Immature natural killer cell (primary cell): Measurements from ENCODE around the gene SUCLG2. TPM values are rescaled to one million over a fixed set of nuclear protein-coding genes. Genes with fewer than 3 reads are reported as not detected.

Experiments used
- DNase-seq, 3 donors: peaks; one replicate each; pipeline ENCODE4 v3.0.0; 2022; ENCODE audit warnings: mixed read lengths in 1 of 3
- H3K27ac Mint-ChIP-seq, 6 donors: one replicate each; pipeline ENCODE4 v1.8.0; 2020; ENCODE audit warnings: mixed read lengths in 6 of 6, mild to moderate bottlenecking in 5 of 6, inconsistent platforms in 4 of 6, moderate library complexity in 3 of 6
- H3K27me3 Mint-ChIP-seq, 3 donors: one replicate each; pipeline ENCODE4 v1.8.0; 2020 to 2021; ENCODE audit warnings: low read depth in 3 of 3, mild to moderate bottlenecking in 3 of 3, mixed read lengths in 3 of 3, moderate library complexity in 3 of 3, inconsistent platforms in 1 of 3
- H3K36me3 Mint-ChIP-seq, 3 donors: one replicate each; pipeline ENCODE4 v1.8.0; 2020; ENCODE audit warnings: mixed read lengths in 3 of 3, inconsistent platforms in 2 of 3, mild to moderate bottlenecking in 2 of 3
- H3K4me1 Mint-ChIP-seq, 2 donors: one replicate each; pipeline ENCODE4 v1.8.0; 2020; ENCODE audit warnings: inconsistent platforms in 2 of 2, mild to moderate bottlenecking in 2 of 2, mixed read lengths in 2 of 2, moderate library complexity in 1 of 2
- H3K4me3 Mint-ChIP-seq, 5 donors: one replicate each; pipeline ENCODE4 v1.8.0; 2020; ENCODE audit warnings: mild to moderate bottlenecking in 5 of 5, mixed read lengths in 5 of 5, inconsistent platforms in 3 of 5, moderate library complexity in 3 of 5
- H3K9me3 Mint-ChIP-seq, 6 donors: one replicate each; pipeline ENCODE4 v1.8.0; 2020; ENCODE audit warnings: mild to moderate bottlenecking in 6 of 6, mixed read lengths in 6 of 6, inconsistent platforms in 4 of 6, moderate library complexity in 3 of 6
- polyA plus RNA-seq, 3 donors: library from polyadenylated mRNA; unstranded; fragments of 300-500 nt; fragmentation: Illumina TruSeq; gene quantifications; one replicate each; pipeline ENCODE4 v1.2.3, GENCODE V29; 2021

The SUCLG2 gene
- polyA plus RNA-seq, 3 donors from 2014 or later = 49.4 to 67.1 (median 58.2) TPM

DNA sequence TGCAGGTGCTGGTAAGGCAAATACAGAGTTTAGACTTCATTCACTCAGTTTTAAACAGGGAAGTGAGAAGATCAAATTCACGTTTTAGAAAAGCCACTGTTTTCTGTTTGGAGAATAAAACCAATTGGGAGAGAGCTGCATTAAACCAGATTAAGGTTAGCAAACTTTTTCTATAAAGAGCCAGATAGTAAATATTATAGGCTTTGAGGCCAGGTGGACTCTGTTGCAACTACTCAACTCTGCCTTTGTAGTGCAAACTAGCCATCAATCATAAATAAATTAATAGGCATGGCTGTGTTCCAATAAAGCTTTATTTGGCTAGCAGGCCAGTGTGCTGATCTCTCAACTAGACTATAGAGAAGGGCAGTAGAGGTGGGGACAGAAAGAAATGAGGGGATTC, 33.5 kb downstream of the SUCLG2 start:
- no peaks in the 10 kb centered on the region for H3K27me3 Mint-ChIP-seq
- no peak overlapping the region for H3K27ac Mint-ChIP-seq
- H3K4me1 Mint-ChIP-seq = peaks cover 28 to 70% of the 10 kb centered on the region in 2 donors
- no peaks in the 10 kb centered on the region for H3K9me3 Mint-ChIP-seq
- peaks cover 14 to 45% (median 20%) of the 10 kb centered on the region in 3 donors for H3K36me3 Mint-ChIP-seq
- no peak overlapping the region for H3K4me3 Mint-ChIP-seq
- no peak for DNase-seq

DNA sequence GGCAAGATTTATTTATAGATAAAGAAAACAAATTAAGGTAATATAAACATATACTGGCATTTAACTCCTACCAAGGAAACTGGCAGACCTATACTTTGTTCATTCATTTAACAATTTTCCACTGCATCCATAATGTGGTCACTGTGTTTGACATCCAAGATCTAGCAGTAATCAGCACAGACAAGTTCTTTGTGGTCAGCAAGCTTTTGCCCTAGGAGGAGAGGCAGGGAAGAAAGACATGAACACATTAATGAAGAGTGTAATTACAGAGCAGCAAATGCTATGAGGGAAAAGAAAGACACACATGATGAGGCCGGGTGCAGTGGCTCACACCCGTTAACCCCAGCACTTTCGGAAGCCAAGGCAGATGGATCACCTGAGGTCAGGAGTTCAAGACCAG, 34.4 kb downstream of the SUCLG2 start:
- H3K9me3 Mint-ChIP-seq = no peaks in the 10 kb centered on the region
- no peak overlapping the region for H3K27ac Mint-ChIP-seq
- DNase-seq = no peak
- peaks cover 15 to 47% (median 20%) of the 10 kb centered on the region in 3 donors for H3K36me3 Mint-ChIP-seq
- H3K4me1 Mint-ChIP-seq = peaks cover 28 to 70% of the 10 kb centered on the region in 2 donors
- no peaks in the 10 kb centered on the region for H3K27me3 Mint-ChIP-seq
- H3K4me3 Mint-ChIP-seq = no peak overlapping the region

DNA sequence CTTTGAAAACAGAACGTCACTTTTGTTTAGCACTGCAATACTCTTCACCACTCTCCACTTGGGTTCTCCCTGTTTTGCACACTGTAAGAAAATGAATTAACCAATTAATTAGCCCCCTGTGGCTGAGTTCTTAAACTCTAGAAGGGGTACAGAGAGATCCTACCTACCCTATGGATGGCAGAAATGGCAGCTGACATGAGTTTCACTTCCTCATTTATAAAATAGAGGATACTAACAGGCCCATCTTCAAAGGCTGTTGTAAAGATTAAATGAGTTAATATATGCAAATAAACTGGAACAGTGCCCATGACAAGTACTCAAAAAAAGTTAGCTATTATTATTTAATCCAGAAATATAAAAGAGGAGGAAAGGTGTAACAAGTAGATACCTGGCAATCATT, 36.9 kb downstream of the SUCLG2 start:
- Mint-ChIP-seq H3K27me3 (no peaks in the 10 kb centered on the region), H3K36me3 (peaks cover 19 to 51% (median 20%) of the 10 kb centered on the region in 3 donors), H3K4me3 (no peak overlapping the region), H3K9me3 (no peaks in the 10 kb centered on the region), H3K4me1 (peaks cover 17 to 61% of the 10 kb centered on the region in 2 donors), H3K27ac (no peak overlapping the region)
- no peak for DNase-seq

GRCh38 chr3:67616046-67616445, 38.4 kb downstream of the SUCLG2 start:
- no peaks in the 10 kb centered on the region for H3K9me3 Mint-ChIP-seq

GRCh38 chr3:67614195-67614594, 40.2 kb downstream of the SUCLG2 start:
- Mint-ChIP-seq H3K27ac (no peak overlapping the region), H3K4me1 (peaks cover 26 to 68% of the 10 kb centered on the region in 2 donors), H3K9me3 (no peaks in the 10 kb centered on the region), H3K4me3 (no peak overlapping the region), H3K27me3 (no peaks in the 10 kb centered on the region), H3K36me3 (peaks cover 27 to 57% (median 30%) of the 10 kb centered on the region in 3 donors)
- DNase-seq = no peak

More at GRCh38 chr3:67616046-67616445, 38.4 kb downstream of the SUCLG2 start:
- H3K27ac Mint-ChIP-seq = no peak overlapping the region
- no peak overlapping the region for H3K4me3 Mint-ChIP-seq
- no peak for DNase-seq
- H3K27me3 Mint-ChIP-seq = no peaks in the 10 kb centered on the region
- peaks cover 25 to 63% of the 10 kb centered on the region in 2 donors for H3K4me1 Mint-ChIP-seq
- peaks cover 19 to 47% (median 20%) of the 10 kb centered on the region in 3 donors for H3K36me3 Mint-ChIP-seq

DNA sequence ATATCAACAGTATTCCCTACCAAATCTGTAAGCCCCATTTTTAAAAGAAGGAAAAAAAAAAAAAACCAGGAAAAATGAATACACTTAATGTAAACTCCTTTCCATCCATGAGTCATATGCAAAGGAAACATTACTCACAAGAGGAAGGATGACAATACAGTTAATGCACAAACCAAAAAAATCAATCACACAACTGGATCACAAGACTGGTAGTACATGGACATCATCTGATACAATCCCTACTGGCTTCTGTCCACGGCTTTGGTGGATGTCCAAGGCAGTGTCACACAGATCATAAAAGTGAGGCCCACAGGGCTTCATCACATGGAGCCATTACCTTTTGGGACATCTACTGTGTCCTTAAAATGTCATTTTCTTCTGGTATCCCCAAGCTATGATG, 44.0 kb downstream of the SUCLG2 start:
- Mint-ChIP-seq H3K4me3 (no peak overlapping the region), H3K27ac (no peak overlapping the region), H3K9me3 (no peaks in the 10 kb centered on the region), H3K27me3 (no peaks in the 10 kb centered on the region), H3K36me3 (peaks cover 32 to 56% (median 44%) of the 10 kb centered on the region in 3 donors), H3K4me1 (peaks cover 17 to 45% of the 10 kb centered on the region in 2 donors)
- DNase-seq = no peak

DNA sequence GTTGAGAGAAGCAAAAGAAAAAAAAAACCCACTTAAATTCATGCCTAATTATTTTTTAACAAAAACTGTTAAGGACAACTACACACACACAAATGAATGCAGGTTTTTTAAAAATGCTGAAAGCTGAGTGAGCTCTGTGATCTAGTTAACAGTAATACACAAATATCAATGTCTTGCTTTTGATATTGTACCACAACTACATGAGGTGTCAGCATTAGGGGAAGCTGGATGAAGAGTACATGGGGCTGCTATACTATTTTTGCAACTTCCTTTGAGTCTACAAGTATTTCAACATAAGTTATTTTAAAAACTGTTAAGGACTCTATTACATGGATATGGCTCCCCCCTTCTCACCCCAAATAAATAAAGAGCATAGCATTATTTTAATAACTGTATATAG, 44.7 kb downstream of the SUCLG2 start:
- Mint-ChIP-seq H3K36me3 (peaks cover 39 to 59% (median 43%) of the 10 kb centered on the region in 3 donors), H3K9me3 (no peaks in the 10 kb centered on the region), H3K27ac (no peak overlapping the region), H3K4me3 (no peak overlapping the region), H3K4me1 (peaks cover 13 to 38% of the 10 kb centered on the region in 2 donors), H3K27me3 (no peaks in the 10 kb centered on the region)
- no peak for DNase-seq

- H3K27ac Mint-ChIP-seq = no peak overlapping the region
- H3K9me3 Mint-ChIP-seq = no peaks in the 10 kb centered on the region
- H3K4me3 Mint-ChIP-seq = no peak overlapping the region
- no peaks in the 10 kb centered on the region for H3K27me3 Mint-ChIP-seq
- no peak for DNase-seq
- H3K36me3 Mint-ChIP-seq = peaks cover 34 to 57% (median 44%) of the 10 kb centered on the region in 3 donors
- H3K4me1 Mint-ChIP-seq = peaks cover 16 to 50% of the 10 kb centered on the region in 2 donors
Observed at GRCh38 chr3:67608034-67608433, 46.4 kb downstream of the SUCLG2 start.

- Mint-ChIP-seq H3K36me3 (peaks cover 29 to 45% (median 39%) of the 10 kb centered on the region in 3 donors), H3K27ac (peak overlapping the region in 1 of 6 donors; percentile 29), H3K4me3 (no peak overlapping the region), H3K4me1 (peaks cover 30 to 54% of the 10 kb centered on the region in 2 donors), H3K9me3 (no peaks in the 10 kb centered on the region), H3K27me3 (no peaks in the 10 kb centered on the region)
- no peak for DNase-seq
Observed at GRCh38 chr3:67605377-67605776, 49.0 kb downstream of the SUCLG2 start.

- no peak for DNase-seq
- Mint-ChIP-seq H3K4me3 (peak overlapping the region in 4 of 5 donors; percentile 7 to 78 (median 22)), H3K36me3 (peaks cover 16 to 21% (median 20%) of the 10 kb centered on the region in 3 donors), H3K27ac (peak overlapping the region in 4 of 6 donors; percentile 24 to 58 (median 40)), H3K4me1 (peaks cover 52 to 63% of the 10 kb centered on the region in 2 donors), H3K27me3 (no peaks in the 10 kb centered on the region), H3K9me3 (no peaks in the 10 kb centered on the region)
Observed at GRCh38 chr3:67602816-67603215, 51.6 kb downstream of the SUCLG2 start.

GRCh38 chr3:67601919-67602608, 52.3 kb downstream of the SUCLG2 start:
- H3K36me3 Mint-ChIP-seq = peaks cover 14 to 16% (median 15%) of the 10 kb centered on the region in 3 donors
- H3K27me3 Mint-ChIP-seq = peaks cover 0 to 2% (median 0%) of the 10 kb centered on the region in 3 donors
- no peaks in the 10 kb centered on the region for H3K9me3 Mint-ChIP-seq
- peaks cover 52 to 63% of the 10 kb centered on the region in 2 donors for H3K4me1 Mint-ChIP-seq
- peak overlapping the region; percentile 32 to 80 (median 73) for H3K4me3 Mint-ChIP-seq
- DNase-seq = peak in 1 of 3 donors; percentile 14
- H3K27ac Mint-ChIP-seq = peak overlapping the region; percentile 16 to 82 (median 72)

GRCh38 chr3:67601385-67601784, 53.0 kb downstream of the SUCLG2 start:
- DNase-seq = no peak
- Mint-ChIP-seq H3K36me3 (peaks cover 14 to 20% (median 16%) of the 10 kb centered on the region in 3 donors), H3K27ac (peak overlapping the region in 3 of 6 donors; percentile 4 to 69 (median 22)), H3K27me3 (peaks cover 0 to 3% (median 0%) of the 10 kb centered on the region in 3 donors), H3K9me3 (no peaks in the 10 kb centered on the region), H3K4me1 (peaks cover 54 to 68% of the 10 kb centered on the region in 2 donors), H3K4me3 (peak overlapping the region in 2 of 5 donors; percentile 26 to 42)

DNA sequence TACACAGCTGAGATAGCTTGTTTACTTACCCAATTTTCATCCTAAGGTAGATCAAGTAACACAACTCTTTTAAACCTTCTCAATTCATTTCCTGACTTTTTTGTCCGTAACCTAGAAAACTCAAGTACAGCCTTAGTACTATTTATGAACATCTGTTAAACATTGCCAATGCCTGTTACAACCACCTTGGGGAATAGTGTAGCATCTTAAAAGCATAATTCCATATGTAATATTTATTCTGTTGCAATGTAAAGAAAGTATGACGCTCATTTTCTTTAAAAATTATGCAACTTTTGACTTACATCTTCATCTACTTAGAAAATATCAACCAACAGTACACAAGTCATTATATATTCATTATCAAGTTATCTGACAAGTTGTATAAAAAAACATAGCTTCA, 54.6 kb downstream of the SUCLG2 start:
- DNase-seq = no peak
- Mint-ChIP-seq H3K27me3 (peaks cover 0 to 3% (median 0%) of the 10 kb centered on the region in 3 donors), H3K4me1 (peaks cover 54 to 84% of the 10 kb centered on the region in 2 donors), H3K4me3 (peak overlapping the region in 3 of 5 donors; percentile 2 to 36 (median 15)), H3K27ac (peak overlapping the region in 2 of 6 donors; percentile 1 to 25), H3K9me3 (no peaks in the 10 kb centered on the region), H3K36me3 (peaks cover 4 to 13% (median 7%) of the 10 kb centered on the region in 3 donors)

DNA sequence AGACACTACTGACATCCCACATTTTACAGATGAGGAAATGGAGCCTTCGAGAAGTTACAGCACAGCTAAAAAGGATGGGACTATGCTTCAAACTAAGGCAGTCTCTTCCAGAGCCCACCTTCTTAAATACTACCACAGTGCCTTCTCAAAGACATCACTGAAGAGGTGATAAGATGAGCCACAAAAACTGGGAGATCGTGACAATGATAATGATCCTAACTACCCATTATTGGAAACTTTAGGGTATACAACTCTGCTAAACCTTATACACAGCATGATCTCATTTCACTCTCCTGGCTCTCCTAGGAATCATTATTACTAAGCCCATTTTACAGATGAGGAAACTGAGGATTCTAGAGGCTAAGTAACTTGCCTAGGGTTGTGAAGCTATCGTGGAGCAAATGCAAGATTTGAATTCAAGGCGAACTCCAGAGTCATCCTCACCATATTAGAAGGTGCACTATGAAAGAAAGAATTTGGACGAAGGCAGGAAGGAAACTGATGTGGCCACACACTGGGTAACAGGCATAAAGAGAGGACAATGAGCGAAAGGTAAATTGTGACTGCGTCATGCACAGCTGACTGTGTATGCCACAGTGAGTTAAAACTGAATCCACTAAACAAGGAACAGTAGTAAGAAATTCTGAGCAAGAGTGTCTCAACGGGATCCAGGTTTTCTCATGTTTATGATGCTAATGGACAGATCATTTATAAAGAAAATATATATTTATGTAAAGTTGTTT, 55.4 kb downstream of the SUCLG2 start:
- H3K4me3 Mint-ChIP-seq = peak overlapping the region in 3 of 5 donors; percentile 7 to 48 (median 19)
- DNase-seq = no peak
- peaks cover 0 to 4% (median 0%) of the 10 kb centered on the region in 3 donors for H3K27me3 Mint-ChIP-seq
- peaks cover 59 to 87% of the 10 kb centered on the region in 2 donors for H3K4me1 Mint-ChIP-seq
- H3K9me3 Mint-ChIP-seq = no peaks in the 10 kb centered on the region
- H3K36me3 Mint-ChIP-seq = peaks cover 2 to 8% (median 3%) of the 10 kb centered on the region in 3 donors
- peak overlapping the region in 3 of 6 donors; percentile 1 to 54 (median 4) for H3K27ac Mint-ChIP-seq
